GM23338 (cell line): Measurements from ENCODE around the gene ESRRB. TPM values are rescaled to one million over a fixed set of nuclear protein-coding genes. Genes with fewer than 3 reads are reported as not detected.

Source experiments
- ATAC-seq: fragments of 200-7000 bp; cut with Tn5 transposase; 3 replicates; pipeline ENCODE4 v1.9.1; 2020
- DNase-seq: peaks from one replicate; pipeline ENCODE4 v3.0.0-alpha.2; 2015; ENCODE audit warnings: low spot score
- H2AFZ ChIP-seq: fragments of 200-600 bp; sonication (generic); 2 replicates; pipeline ENCODE4 v1.8.0; 2016; ENCODE audit warnings: antibody characterized with exemption, mild to moderate bottlenecking, moderate library complexity
- H3F3A ChIP-seq: fragments of 200-600 bp; sonication (generic); replicated peaks from 2 replicates; pipeline ENCODE4 v1.8.0; 2017; ENCODE audit warnings: antibody characterized with exemption, mixed run types, low read depth
- H3K27ac ChIP-seq: fragments of 200-600 bp; sonication (generic); 2 replicates; pipeline ENCODE4 v1.6.1; 2016; ENCODE audit warnings: low read depth
- H3K27me3 ChIP-seq: fragments of 200-600 bp; sonication (generic); 2 replicates; pipeline ENCODE4 v1.8.0; 2016; ENCODE audit warnings: mild to moderate bottlenecking, mixed run types, moderate library complexity; ENCODE audit not compliant: insufficient read depth
- H3K36me3 ChIP-seq: fragments of 200-600 bp; sonication (generic); 2 replicates; pipeline ENCODE4 v1.8.0; 2016; ENCODE audit warnings: mild to moderate bottlenecking; ENCODE audit not compliant: insufficient read depth
- H3K4me1 ChIP-seq: fragments of 200-600 bp; sonication (generic); 2 replicates; pipeline ENCODE4 v1.8.0; 2016; ENCODE audit warnings: mild to moderate bottlenecking, moderate library complexity; ENCODE audit not compliant: insufficient read depth
- H3K4me2 ChIP-seq: fragments of 200-600 bp; sonication (generic); 2 replicates; pipeline ENCODE4 v1.7.1; 2017; ENCODE audit warnings: mixed run types
- H3K4me3 ChIP-seq: fragments of 200-600 bp; sonication (generic); 2 replicates; pipeline ENCODE4 v1.6.1; 2016; ENCODE audit warnings: mixed run types
- H3K79me2 ChIP-seq: fragments of 200-600 bp; sonication (generic); replicated peaks from 2 replicates; pipeline ENCODE4 v1.8.0; 2017; ENCODE audit warnings: mild to moderate bottlenecking; ENCODE audit not compliant: insufficient read depth
- H3K9me2 ChIP-seq: fragments of 200-600 bp; sonication (generic); 2 replicates; pipeline ENCODE4 v1.8.0; 2017; ENCODE audit not compliant: insufficient read depth
- H4K20me1 ChIP-seq: fragments of 200-600 bp; sonication (generic); replicated peaks from 2 replicates; pipeline ENCODE4 v1.8.0; 2017; ENCODE audit warnings: mild to moderate bottlenecking; ENCODE audit not compliant: insufficient read depth
- H3K27ac Mint-ChIP-seq: 2 replicates; pipeline ENCODE4 v1.8.0; 2020; ENCODE audit warnings: inconsistent platforms, mild to moderate bottlenecking, moderate library complexity, mixed read lengths
- H3K27me3 Mint-ChIP-seq: 3 replicates; pipeline ENCODE4 v1.8.0; 2022; ENCODE audit warnings: low read depth, mild to moderate bottlenecking, moderate library complexity, mixed read lengths, inconsistent platforms; ENCODE audit not compliant: insufficient read depth, poor library complexity
- H3K36me3 Mint-ChIP-seq: 3 replicates; pipeline ENCODE4 v1.8.0; 2021; ENCODE audit warnings: low read depth, mild to moderate bottlenecking, inconsistent platforms, moderate library complexity, mixed read lengths
- H3K4me1 Mint-ChIP-seq: 3 replicates; pipeline ENCODE4 v1.8.0; 2020; ENCODE audit warnings: mild to moderate bottlenecking, inconsistent platforms, mixed read lengths
- H3K4me3 Mint-ChIP-seq: 3 replicates; pipeline ENCODE4 v1.8.0; 2021; ENCODE audit warnings: moderate library complexity, mild to moderate bottlenecking, inconsistent platforms, mixed read lengths
- H3K9me3 Mint-ChIP-seq: 3 replicates; pipeline ENCODE4 v1.8.0; 2020; ENCODE audit warnings: moderate library complexity, mild to moderate bottlenecking, inconsistent platforms, mixed read lengths
- CREB1 ChIP-seq: fragments of 250-450 bp; sonication (Bioruptor Pico); IDR thresholded peaks from 2 replicates; pipeline ENCODE4 v1.5.0; 2020; ENCODE audit warnings: low read depth, mild to moderate bottlenecking, moderate library complexity
- ETS1 ChIP-seq: IDR thresholded peaks from 2 replicates; pipeline ENCODE4 v1.6.1; 2016; ENCODE audit warnings: antibody characterized with exemption
- EZH2 ChIP-seq: fragments of 200-600 bp; sonication (generic); IDR thresholded peaks from one replicate; pipeline ENCODE4 v1.8.0; 2017; ENCODE audit warnings: antibody characterized with exemption, mild to moderate bottlenecking, low read depth; ENCODE audit not compliant: unreplicated experiment
- EZH2phosphoT487 ChIP-seq: fragments of 200-600 bp; sonication (generic); IDR thresholded peaks from one replicate; pipeline ENCODE4 v1.8.1; 2018; ENCODE audit warnings: antibody characterized with exemption; ENCODE audit not compliant: unreplicated experiment
- JUNB ChIP-seq: IDR thresholded peaks from one replicate; pipeline ENCODE4 v1.6.1; 2016; ENCODE audit warnings: antibody characterized with exemption; ENCODE audit not compliant: unreplicated experiment
- NANOG ChIP-seq: IDR thresholded peaks from 2 replicates; pipeline ENCODE4 v1.6.1; 2016; ENCODE audit warnings: antibody characterized with exemption, borderline replicate concordance
- POLR2AphosphoS5 ChIP-seq: IDR thresholded peaks from 2 replicates; pipeline ENCODE4 v1.6.1; 2016; ENCODE audit warnings: antibody characterized with exemption, low read depth
- STAT1 ChIP-seq: IDR thresholded peaks from one replicate; pipeline ENCODE4 v1.6.1; 2016; ENCODE audit warnings: antibody characterized with exemption; ENCODE audit not compliant: unreplicated experiment
- ZNF114 ChIP-seq: fragments of 250-450 bp; sonication (Bioruptor Pico); IDR thresholded peaks from 2 replicates; pipeline ENCODE4 v1.5.0; 2020; ENCODE audit warnings: mild to moderate bottlenecking, moderate library complexity
- ZNF331 ChIP-seq: fragments of 250-450 bp; sonication (Bioruptor Pico); IDR thresholded peaks from 2 replicates; pipeline ENCODE4 v1.5.0; 2020; ENCODE audit warnings: low read depth, mild to moderate bottlenecking, moderate library complexity
- ZNF462 ChIP-seq: fragments of 250-450 bp; sonication (Bioruptor Pico); IDR thresholded peaks from 2 replicates; pipeline ENCODE4 v1.5.0; 2020; ENCODE audit warnings: mild to moderate bottlenecking, moderate library complexity
- polyA plus RNA-seq: library from polyadenylated mRNA; unstranded; fragments of >200 nt; fragmentation: Nextera tagmentation; extraction: Ambion mirVana; gene quantifications from 2 replicates; pipeline ENCODE4 v1.2.1, GENCODE V29; 2016
- total RNA-seq: library from RNA; depleted of rRNA; stranded (reverse); fragments of >200 nt; shearing (Covaris generic); gene quantifications from 2 replicates; pipeline ENCODE4 v1.2.3, GENCODE V29; 2014
- TF ChIP-seq, protein P1 (sequence below), 2 experiments: fragments of 200-600 bp in 1 of 2; sonication (generic) in 1 of 2; conservative IDR thresholded peaks; 2 replicates each; pipeline versions ENCODE4 v1.5.1 to v1.6.1; 2016 to 2017; ENCODE audit warnings: antibody characterized with exemption in 2 of 2, low read depth in 2 of 2, mild to moderate bottlenecking in 2 of 2, moderate library complexity in 1 of 2
- TF ChIP-seq, protein P2 (sequence below): IDR thresholded peaks from one replicate; pipeline ENCODE4 v1.6.1; 2018; ENCODE audit warnings: antibody characterized with exemption; ENCODE audit not compliant: unreplicated experiment

The ESRRB gene
- total and polyA plus RNA-seq, 2 experiments from 2014 or later = 0.31 to 0.52 TPM

DNA sequence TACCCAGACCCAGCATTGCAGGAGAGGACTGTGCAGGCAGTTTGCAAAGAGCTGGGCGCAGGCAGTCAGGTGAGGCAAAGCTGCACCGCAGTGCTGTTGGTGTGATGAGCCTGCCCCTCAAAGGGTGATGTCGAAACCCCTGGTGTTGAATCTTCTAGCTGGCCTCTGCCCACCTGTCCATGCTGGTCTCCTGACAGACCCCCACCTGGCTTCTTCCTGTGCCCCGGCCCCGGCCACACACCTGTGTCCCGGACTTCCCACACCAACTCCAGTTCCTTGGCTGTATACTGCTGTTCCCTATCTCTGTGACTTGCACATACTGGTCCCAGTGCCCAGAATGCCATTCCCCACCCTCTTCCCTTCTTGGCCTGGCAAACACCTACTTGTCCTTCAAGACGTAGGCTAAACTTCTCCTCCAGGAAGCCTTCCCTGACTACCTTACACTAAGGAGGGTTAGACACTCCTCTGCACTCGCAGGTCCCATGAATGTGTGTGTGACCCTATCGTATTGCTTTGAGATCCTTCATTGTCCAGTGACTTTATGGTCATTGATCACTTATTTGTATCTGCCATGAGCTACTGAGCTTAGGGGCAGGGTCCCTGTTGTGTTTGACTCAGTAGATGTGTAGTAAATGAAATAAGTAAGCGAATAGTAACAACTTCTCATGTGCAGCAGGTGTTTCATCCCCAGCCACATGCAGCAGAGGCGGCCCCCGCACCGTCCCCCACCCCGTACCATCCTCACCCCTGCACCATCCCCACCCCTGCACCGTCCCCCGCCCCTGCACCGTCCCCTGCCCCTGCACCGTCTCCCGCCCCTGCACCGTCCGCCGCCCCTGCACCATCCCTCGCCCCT is 37.4 kb downstream of the ESRRB start:
- H3K27ac ChIP-seq = no peak overlapping the region
- no peaks in the 10 kb centered on the region for H4K20me1 ChIP-seq
- H3K9me3 Mint-ChIP-seq = no peaks in the 10 kb centered on the region; the same call in 2 of the 3 replicates
- peaks cover 37% of the 10 kb centered on the region for H3K4me1 Mint-ChIP-seq
- no peak for DNase-seq
- no peak overlapping the region for H3K27ac Mint-ChIP-seq
- H3K4me2 ChIP-seq = peak overlapping the region; percentile 71
- 0 out of 2 replicates have a peak, but pooled peaks cover 6% of the 10 kb centered on the region for H3F3A ChIP-seq
- H3K4me3 Mint-ChIP-seq = peak overlapping the region; percentile 65
- no peaks in the 10 kb centered on the region for H3K9me2 ChIP-seq
- H3K79me2 ChIP-seq = no peaks in the 10 kb centered on the region
- H3K4me3 ChIP-seq = peak overlapping the region; percentile 50
- peaks cover 32% of the 10 kb centered on the region for H3K4me1 ChIP-seq
- no peak for TF ChIP-seq EZH2
- TF ChIP-seq ZNF462 = no peak
- TF ChIP-seq, protein P1, sequence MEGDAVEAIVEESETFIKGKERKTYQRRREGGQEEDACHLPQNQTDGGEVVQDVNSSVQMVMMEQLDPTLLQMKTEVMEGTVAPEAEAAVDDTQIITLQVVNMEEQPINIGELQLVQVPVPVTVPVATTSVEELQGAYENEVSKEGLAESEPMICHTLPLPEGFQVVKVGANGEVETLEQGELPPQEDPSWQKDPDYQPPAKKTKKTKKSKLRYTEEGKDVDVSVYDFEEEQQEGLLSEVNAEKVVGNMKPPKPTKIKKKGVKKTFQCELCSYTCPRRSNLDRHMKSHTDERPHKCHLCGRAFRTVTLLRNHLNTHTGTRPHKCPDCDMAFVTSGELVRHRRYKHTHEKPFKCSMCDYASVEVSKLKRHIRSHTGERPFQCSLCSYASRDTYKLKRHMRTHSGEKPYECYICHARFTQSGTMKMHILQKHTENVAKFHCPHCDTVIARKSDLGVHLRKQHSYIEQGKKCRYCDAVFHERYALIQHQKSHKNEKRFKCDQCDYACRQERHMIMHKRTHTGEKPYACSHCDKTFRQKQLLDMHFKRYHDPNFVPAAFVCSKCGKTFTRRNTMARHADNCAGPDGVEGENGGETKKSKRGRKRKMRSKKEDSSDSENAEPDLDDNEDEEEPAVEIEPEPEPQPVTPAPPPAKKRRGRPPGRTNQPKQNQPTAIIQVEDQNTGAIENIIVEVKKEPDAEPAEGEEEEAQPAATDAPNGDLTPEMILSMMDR (conservative IDR thresholded peaks at IDR 0.05; ENCODE audit: low read depth in 2 of 2) = no peak
- TF ChIP-seq NANOG = no peak
- TF ChIP-seq JUNB = no peak
- TF ChIP-seq POLR2AphosphoS5 = no peak
- TF ChIP-seq EZH2phosphoT487 = no peak
- TF ChIP-seq, protein P2, sequence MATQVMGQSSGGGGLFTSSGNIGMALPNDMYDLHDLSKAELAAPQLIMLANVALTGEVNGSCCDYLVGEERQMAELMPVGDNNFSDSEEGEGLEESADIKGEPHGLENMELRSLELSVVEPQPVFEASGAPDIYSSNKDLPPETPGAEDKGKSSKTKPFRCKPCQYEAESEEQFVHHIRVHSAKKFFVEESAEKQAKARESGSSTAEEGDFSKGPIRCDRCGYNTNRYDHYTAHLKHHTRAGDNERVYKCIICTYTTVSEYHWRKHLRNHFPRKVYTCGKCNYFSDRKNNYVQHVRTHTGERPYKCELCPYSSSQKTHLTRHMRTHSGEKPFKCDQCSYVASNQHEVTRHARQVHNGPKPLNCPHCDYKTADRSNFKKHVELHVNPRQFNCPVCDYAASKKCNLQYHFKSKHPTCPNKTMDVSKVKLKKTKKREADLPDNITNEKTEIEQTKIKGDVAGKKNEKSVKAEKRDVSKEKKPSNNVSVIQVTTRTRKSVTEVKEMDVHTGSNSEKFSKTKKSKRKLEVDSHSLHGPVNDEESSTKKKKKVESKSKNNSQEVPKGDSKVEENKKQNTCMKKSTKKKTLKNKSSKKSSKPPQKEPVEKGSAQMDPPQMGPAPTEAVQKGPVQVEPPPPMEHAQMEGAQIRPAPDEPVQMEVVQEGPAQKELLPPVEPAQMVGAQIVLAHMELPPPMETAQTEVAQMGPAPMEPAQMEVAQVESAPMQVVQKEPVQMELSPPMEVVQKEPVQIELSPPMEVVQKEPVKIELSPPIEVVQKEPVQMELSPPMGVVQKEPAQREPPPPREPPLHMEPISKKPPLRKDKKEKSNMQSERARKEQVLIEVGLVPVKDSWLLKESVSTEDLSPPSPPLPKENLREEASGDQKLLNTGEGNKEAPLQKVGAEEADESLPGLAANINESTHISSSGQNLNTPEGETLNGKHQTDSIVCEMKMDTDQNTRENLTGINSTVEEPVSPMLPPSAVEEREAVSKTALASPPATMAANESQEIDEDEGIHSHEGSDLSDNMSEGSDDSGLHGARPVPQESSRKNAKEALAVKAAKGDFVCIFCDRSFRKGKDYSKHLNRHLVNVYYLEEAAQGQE = no peak
- TF ChIP-seq ZNF331 (CRISPR knock-in tag) = no peak
- no peak for TF ChIP-seq CREB1 (CRISPR knock-in tag)
- no peak for TF ChIP-seq ETS1
- no peak for TF ChIP-seq ZNF114
- no peak for TF ChIP-seq STAT1
- H3K27me3 Mint-ChIP-seq = peaks cover 19% of the 10 kb centered on the region
- H3K36me3 Mint-ChIP-seq = no peaks in the 10 kb centered on the region
- H3K36me3 ChIP-seq = no peaks in the 10 kb centered on the region
- H2AFZ ChIP-seq = peak overlapping the region; percentile 84
- peak; percentile 15 for ATAC-seq
- no peaks in the 10 kb centered on the region for H3K27me3 ChIP-seq
